Aorta (tissue), 5 donors: Measurements from ENCODE around the gene PMM2. TPM values are rescaled to one million over a fixed set of nuclear protein-coding genes. Genes with fewer than 3 reads are reported as not detected.

Source experiments
- ATAC-seq: fragments of 200-7000 bp; cut with Tn5 transposase; one replicate; pipeline ENCODE4 v1.9.1; 2022; ENCODE audit warnings: moderate library complexity; ENCODE audit not compliant: low FRiP score
- DNase-seq, 2 donors: peaks; one replicate each; pipeline ENCODE4 v3.0.0-alpha.2; 2020
- H3K27ac ChIP-seq, 2 donors: one replicate each; pipeline ENCODE4 v1.5.1; 2013; ENCODE audit warnings: low read length in 2 of 2, mild to moderate bottlenecking in 2 of 2, moderate library complexity in 2 of 2, control low read depth in 1 of 2, inconsistent platforms in 1 of 2, low read depth in 1 of 2
- H3K27me3 ChIP-seq, 2 donors: one replicate each; pipeline ENCODE4 v1.6.1; 2013; ENCODE audit warnings: control low read depth in 1 of 2, low read length in 1 of 2, mild to moderate bottlenecking in 1 of 2, moderate library complexity in 1 of 2; ENCODE audit not compliant: insufficient read depth in 2 of 2, control insufficient read depth in 1 of 2
- H3K36me3 ChIP-seq, 2 donors: one replicate each; pipeline ENCODE4 v1.6.1; 2013; ENCODE audit warnings: control low read depth in 1 of 2, low read length in 1 of 2, mild to moderate bottlenecking in 1 of 2; ENCODE audit not compliant: insufficient read depth in 2 of 2, control insufficient read depth in 1 of 2
- H3K4me1 ChIP-seq, 2 donors: one replicate each; pipeline ENCODE4 v1.6.1; 2013; ENCODE audit warnings: low read length in 2 of 2, control low read depth in 1 of 2, mild to moderate bottlenecking in 1 of 2, moderate library complexity in 1 of 2; ENCODE audit not compliant: insufficient read depth in 2 of 2, control insufficient read depth in 1 of 2
- H3K4me3 ChIP-seq, 2 donors: one replicate each; pipeline ENCODE4 v1.5.1; 2013; ENCODE audit warnings: low read length in 2 of 2, control low read depth in 1 of 2, mild to moderate bottlenecking in 1 of 2
- H3K9me3 ChIP-seq: one replicate; pipeline ENCODE4 v1.6.1; 2013; ENCODE audit warnings: mild to moderate bottlenecking, low read length; ENCODE audit not compliant: control insufficient read depth
- WGBS, 2 donors: extraction: QIAGEN DNeasy Blood & Tissue Kit; methylation state at CpG; one replicate each; pipeline ENCODE4 v1.1.7; 2013; 5-methylcytosine and 5-hydroxymethylcytosine counted together
- intact Hi-C, 2 donors: fragments of 100-400 bp; cut with DNase I; formaldehyde crosslinking; loops; one replicate each; pipeline versions ENCODE4 v1.14.2 to v1.15.0; 2022
- polyA plus RNA-seq, 2 donors: library from polyadenylated mRNA; stranded (reverse); fragments of 200-250 nt; gene quantifications; one replicate each; pipeline ENCODE4 v1.2.3, GENCODE V29; 2013
- total RNA-seq, 2 donors: library from RNA; stranded (reverse); fragmentation: NEBNext Ultra II Directional; extraction: Animal tissue kit (Norgen Biotek cat#: 25700); gene quantifications; one replicate each; pipeline ENCODE4 v1.2.1, GENCODE V29; 2021
- donor health status: healthy with polysubstance abuse.
- donor health status: Bipolar disorder and iron deficiency.
- donor health status: DM: no; HTN: no; CAD: no.
- donor health status: DM: no; HTN: no; CAD: no.
- donor health status: DM: yes; HTN: yes; CAD: no.

PMM2 gene
- total and polyA plus RNA-seq, 4 donors, result 7.8 to 48.4 (median 31.7) TPM

GRCh38 chr16:8878523-8878911 lies 80.9 kb downstream of the PMM2 start:
- Histone ChIP-seq H3K27ac (no peak overlapping the region), H3K27me3 (no peaks in the 10 kb centered on the region), H3K4me1 (no peaks in the 10 kb centered on the region), H3K4me3 (no peak overlapping the region), H3K9me3 (no peaks in the 10 kb centered on the region), H3K36me3 (no peaks in the 10 kb centered on the region)
- 72 to 76% methylated on average over 6 of the region's 6 CpGs for WGBS, 2 donors
- DNase-seq, result peak in 1 of 2 donors; percentile 38
- intact Hi-C loops, result no loop called here
- ATAC-seq, result no peak

- WGBS, 2 donors, result 90% methylated on average over 8 of the region's 8 CpGs
- Histone ChIP-seq H3K4me1 (no peaks in the 10 kb centered on the region), H3K9me3 (no peaks in the 10 kb centered on the region), H3K27ac (no peak overlapping the region), H3K4me3 (no peak overlapping the region), H3K36me3 (no peaks in the 10 kb centered on the region), H3K27me3 (no peaks in the 10 kb centered on the region)
- ATAC-seq, result no peak
- intact Hi-C loops, result loop anchor here (1.0 to 2.0 kb wide), 3 partner anchors 220 to 314 kb away; no protein-coding TSS in a partner anchor
- peak in 1 of 2 donors; percentile 9 for DNase-seq
Observed at GRCh38 chr16:8880839-8881510, 83.3 kb downstream of the PMM2 start.

GRCh38 chr16:8882041-8882617 lies 84.5 kb downstream of the PMM2 start, which contains the start of gene LITAFD:
TSS of gene LITAFD (plus strand) at chr16:8882351. CDS start at chr16:8884356, 2,005 bp downstream.
- H3K36me3 ChIP-seq, result no peaks in the 10 kb centered on the region
- DNase-seq, result peak in 1 of 2 donors; percentile 28
- H3K27ac ChIP-seq, result no peak within 1 kb of the TSS
- no peak for ATAC-seq
- no peak within 1 kb of the TSS for H3K4me3 ChIP-seq
- no peaks in the 10 kb centered on the region for H3K9me3 ChIP-seq
- WGBS, 2 donors, result 62 to 69% methylated on average over 10 of the region's 10 CpGs
- intact Hi-C loops, result no loop called here
- no peaks in the 10 kb centered on the region for H3K27me3 ChIP-seq
- H3K4me1 ChIP-seq, result no peaks in the 10 kb centered on the region

GRCh38 chr16:8882725-8883377 lies 85.2 kb downstream of the PMM2 start:
- intact Hi-C loops, result no loop called here
- Histone ChIP-seq H3K9me3 (no peaks in the 10 kb centered on the region), H3K36me3 (no peaks in the 10 kb centered on the region), H3K27ac (no peak overlapping the region), H3K4me1 (no peaks in the 10 kb centered on the region), H3K4me3 (no peak overlapping the region), H3K27me3 (no peaks in the 10 kb centered on the region)
- no peak for ATAC-seq
- DNase-seq, result peak in 1 of 2 donors; percentile 33
- 84 to 86% methylated on average over 17 of the region's 17 CpGs for WGBS, 2 donors

- Histone ChIP-seq H3K27me3 (no peaks in the 10 kb centered on the region), H3K9me3 (no peaks in the 10 kb centered on the region), H3K4me1 (no peaks in the 10 kb centered on the region), H3K36me3 (no peaks in the 10 kb centered on the region), H3K27ac (no peak overlapping the region), H3K4me3 (no peak overlapping the region)
- intact Hi-C loops, result no loop called here
- ATAC-seq (no peak), DNase-seq (peak in 1 of 2 donors; percentile 78)
- WGBS, 2 donors, result 8 to 11% methylated on average over 20 of the region's 20 CpGs
Observed at GRCh38 chr16:8885674-8886592, 88.3 kb downstream of the PMM2 start.

- 63 to 69% methylated on average over 19 of the region's 19 CpGs for WGBS, 2 donors
- peak in 1 of 2 donors; percentile 37 for DNase-seq
- Histone ChIP-seq H3K4me1 (no peaks in the 10 kb centered on the region), H3K27me3 (no peaks in the 10 kb centered on the region), H3K4me3 (no peak overlapping the region), H3K36me3 (peaks cover 0 to 3% of the 10 kb centered on the region in 2 donors), H3K27ac (no peak overlapping the region), H3K9me3 (no peaks in the 10 kb centered on the region)
- no peak for ATAC-seq
- intact Hi-C loops, result no loop called here
Observed at GRCh38 chr16:8886593-8887430, 89.2 kb downstream of the PMM2 start.

GRCh38 chr16:8887431-8887765 lies 89.8 kb downstream of the PMM2 start:
- no peaks in the 10 kb centered on the region for H3K27me3 ChIP-seq
- DNase-seq, result peak in 1 of 2 donors; percentile 24
- H3K36me3 ChIP-seq, result peaks cover 0 to 3% of the 10 kb centered on the region in 2 donors
- no peaks in the 10 kb centered on the region for H3K4me1 ChIP-seq
- no peak overlapping the region for H3K4me3 ChIP-seq
- ATAC-seq, result no peak
- H3K27ac ChIP-seq, result no peak overlapping the region
- WGBS, 2 donors, result 83 to 88% methylated on average over 6 of the region's 6 CpGs
- no peaks in the 10 kb centered on the region for H3K9me3 ChIP-seq
- intact Hi-C loops, result no loop called here
